22Rv1 (cell line): Measurements from ENCODE around the gene LRRC3B.

ENCODE experiments used
- CTCF ChIP-seq: fragments of 450-650 bp; IDR thresholded peaks from 2 replicates; pipeline ENCODE4 v1.5.1; 2017; ENCODE audit warnings: mild to moderate bottlenecking
- ZFX ChIP-seq: fragments of 450-650 bp; IDR thresholded peaks from 2 replicates; pipeline ENCODE4 v1.6.1; 2017; ENCODE audit warnings: antibody characterized with exemption, borderline replicate concordance

GRCh38 chr3:26718315-26718714 lies 95.7 kb downstream of the LRRC3B start:
- TF ChIP-seq CTCF = no peak
- TF ChIP-seq ZFX = no peak
